Common myeloid progenitor, CD34-positive (primary cell): ENCODE results near the gene ARHGEF2.

Experiments
- CTCF ChIA-PET: fragments of 350-600 bp; sonication (Branson Sonifier 250); formaldehyde crosslinking; loops from one replicate; lab custom pipeline; 2021; ENCODE audit warnings: antibody characterized with exemption; lab: Charles Lee
- POLR2A ChIA-PET: fragments of 350-600 bp; sonication (Branson Sonifier 250); formaldehyde crosslinking; loops from one replicate; lab custom pipeline; 2021; ENCODE audit warnings: antibody characterized with exemption; lab: Charles Lee
- DNase-seq, 3 donors: peaks; one replicate each; pipeline versions ENCODE4 v3.0.0 to v3.0.0-alpha.2; 2013
- H3K27ac ChIP-seq, 2 experiments: 1 replicate in 1 of 2; 2 replicates in 1 of 2; pipeline ENCODE4 v1.7.0; 2013; ENCODE audit warnings: inconsistent platforms in 2 of 2, low read length in 2 of 2, mild to moderate bottlenecking in 2 of 2, low read depth in 1 of 2, moderate library complexity in 1 of 2; ENCODE audit not compliant: severe bottlenecking in 2 of 2, insufficient read depth in 1 of 2, poor library complexity in 1 of 2
- H3K27me3 ChIP-seq, 5 experiments: replicated peaks in 2 of 5; 1 replicate in 3 of 5; 2 replicates in 2 of 5; pipeline versions ENCODE4 v1.6.1 to v1.7.0; 2013; ENCODE audit warnings: low read length in 4 of 5, mild to moderate bottlenecking in 2 of 5, moderate library complexity in 2 of 5, inconsistent platforms in 1 of 5; ENCODE audit not compliant: insufficient read depth in 5 of 5, control insufficient read depth in 4 of 5
- H3K36me3 ChIP-seq, 4 experiments: 1 replicate in 2 of 4; 2 replicates in 2 of 4; pipeline versions ENCODE4 v1.6.1 to v1.7.0; 2013; ENCODE audit warnings: low read length in 3 of 4, control low read depth in 1 of 4, mild to moderate bottlenecking in 1 of 4; ENCODE audit not compliant: control insufficient read depth in 4 of 4, insufficient read depth in 4 of 4
- H3K4me1 ChIP-seq, 4 experiments: 1 replicate in 3 of 4; 2 replicates in 1 of 4; pipeline versions ENCODE4 v1.6.1 to v1.7.1; 2013; ENCODE audit warnings: low read length in 3 of 4, mild to moderate bottlenecking in 3 of 4, control low read depth in 1 of 4, inconsistent platforms in 1 of 4, moderate library complexity in 1 of 4; ENCODE audit not compliant: control insufficient read depth in 4 of 4, insufficient read depth in 4 of 4; ENCODE audit errors: control extremely low read depth in 1 of 4
- H3K4me3 ChIP-seq, 7 experiments: 1 replicate in 4 of 7; 2 replicates in 3 of 7; pipeline versions ENCODE4 v1.5.1 to v1.7.0; 2013; ENCODE audit warnings: mild to moderate bottlenecking in 7 of 7, low read length in 6 of 7, moderate library complexity in 6 of 7, inconsistent platforms in 2 of 7, low read depth in 2 of 7, control low read depth in 1 of 7; ENCODE audit not compliant: insufficient read depth in 4 of 7, control insufficient read depth in 1 of 7; ENCODE audit errors: extremely low read depth in 1 of 7
- H3K9me3 ChIP-seq, 5 experiments: 1 replicate in 4 of 5; 2 replicates in 1 of 5; pipeline versions ENCODE4 v1.6.1 to v1.7.1; 2013; ENCODE audit warnings: low read length in 4 of 5, mild to moderate bottlenecking in 2 of 5, inconsistent platforms in 1 of 5, low read depth in 1 of 5, moderate library complexity in 1 of 5; ENCODE audit not compliant: control insufficient read depth in 4 of 5, insufficient read depth in 2 of 5; ENCODE audit errors: control extremely low read depth in 1 of 5
- WGBS: methylation state at CpG from one replicate; pipeline ENCODE4 v1.1.5; 2013; ENCODE audit not compliant: insufficient coverage; 5-methylcytosine and 5-hydroxymethylcytosine counted together

The ARHGEF2 gene

GRCh38 chr1:155940993-155941844 is 37.1 kb downstream of the ARHGEF2 start, which contains the start of gene RXFP4:
RXFP4 (plus strand) TSS chr1:155941638; CDS start chr1:155941710, 72 bp downstream.
- H3K27ac ChIP-seq: peak within 1 kb of the TSS in 1 of 2 experiments; percentile 0
- no peaks in the 10 kb centered on the region for H3K27me3 ChIP-seq
- WGBS: 65% methylated on average over 8 of the region's 11 CpGs
- peaks cover 5 to 46% (median 37%) of the 10 kb centered on the region in 4 experiments for H3K4me1 ChIP-seq
- ChIA-PET CTCF (interaction anchor here (0.7 to 3.6 kb wide), 6 partner anchors 14 to 156 kb away, joined by 3 to 36 read pairs (median 6); no protein-coding TSS in a partner anchor), POLR2A (interaction anchor here (1.2 kb wide), 1 partner anchor 49 kb away, joined by 6 read pairs; no protein-coding TSS in a partner anchor)
- no peaks in the 10 kb centered on the region for H3K9me3 ChIP-seq
- H3K4me3 ChIP-seq: peak within 1 kb of the TSS in 2 of 7 experiments; percentile 19 to 30
- no peak for DNase-seq
- H3K36me3 ChIP-seq: peaks cover 2 to 8% (median 6%) of the 10 kb centered on the region in 4 experiments

GRCh38 chr1:155940482-155940992 is 37.8 kb downstream of the ARHGEF2 start:
- peaks cover 5 to 39% (median 32%) of the 10 kb centered on the region in 4 experiments for H3K4me1 ChIP-seq
- no peak overlapping the region for H3K27ac ChIP-seq
- DNase-seq: peak in 2 of 3 donors; percentile 32 to 33
- ChIA-PET POLR2A (interaction anchor here (0.6 to 1.2 kb wide), 2 partner anchors 49 to 303 kb away, joined by 3 to 6 read pairs; no protein-coding TSS in a partner anchor), CTCF (interaction anchor here (0.7 to 3.8 kb wide), 9 partner anchors 14 to 157 kb away, joined by 3 to 36 read pairs (median 6); no protein-coding TSS in a partner anchor)
- no peaks in the 10 kb centered on the region for H3K27me3 ChIP-seq
- H3K9me3 ChIP-seq: no peaks in the 10 kb centered on the region
- 26% methylated on average over 4 of the region's 4 CpGs for WGBS
- H3K4me3 ChIP-seq: peak overlapping the region in 2 of 7 experiments; percentile 19 to 30
- H3K36me3 ChIP-seq: peaks cover 0 to 3% (median 3%) of the 10 kb centered on the region in 4 experiments

- H3K36me3 ChIP-seq: no peaks in the 10 kb centered on the region
- H3K27me3 ChIP-seq: no peaks in the 10 kb centered on the region
- ChIA-PET POLR2A (interaction anchor here (0.6 to 1.3 kb wide), 4 partner anchors 19 to 115 kb away, joined by 3 to 5 read pairs (median 4); no protein-coding TSS in a partner anchor), CTCF (interaction anchor here (0.6 to 3.8 kb wide), 24 partner anchors 10 to 288 kb away, joined by 3 to 36 read pairs (median 6); partner anchors contain the start of gene ARHGEF2)
- no peaks in the 10 kb centered on the region for H3K9me3 ChIP-seq
- peak; percentile 72 to 81 (median 76) for DNase-seq
- H3K4me1 ChIP-seq: peaks cover 7 to 38% (median 33%) of the 10 kb centered on the region in 4 experiments
- WGBS: no CpG with 5 or more reads among the region's 1 CpG
- no peak overlapping the region for H3K27ac ChIP-seq
- no peak overlapping the region for H3K4me3 ChIP-seq
These were observed 40.1 kb downstream of the ARHGEF2 start for GRCh38 chr1:155938220-155938627.

GRCh38 chr1:155934936-155935590 is 43.3 kb downstream of the ARHGEF2 start:
- Histone ChIP-seq H3K36me3 (peaks cover 6 to 26% (median 18%) of the 10 kb centered on the region in 4 experiments), H3K9me3 (no peaks in the 10 kb centered on the region), H3K4me3 (peak overlapping the region in 6 of 7 experiments; percentile 88 to 100 (median 95)), H3K27ac (peak overlapping the region; percentile 99), H3K4me1 (peaks cover 4 to 38% (median 31%) of the 10 kb centered on the region in 4 experiments), H3K27me3 (no peaks in the 10 kb centered on the region)
- WGBS: 96% methylated on average over 19 of the region's 24 CpGs
- no peak for DNase-seq
- CTCF ChIA-PET: interaction anchor here (0.9 to 4.2 kb wide), 7 partner anchors 11 to 132 kb away, joined by 3 to 25 read pairs (median 3); no protein-coding TSS in a partner anchor
- POLR2A ChIA-PET: interaction anchor here (0.5 to 1.8 kb wide), 2 partner anchors 19 to 42 kb away, joined by 4 to 8 read pairs; no protein-coding TSS in a partner anchor

- H3K4me3 ChIP-seq: peak within 1 kb of the TSS; percentile 74 to 100 (median 93)
- H3K36me3 ChIP-seq: peaks cover 7 to 33% (median 22%) of the 10 kb centered on the region in 4 experiments
- H3K4me1 ChIP-seq: peaks cover 4 to 34% (median 28%) of the 10 kb centered on the region in 4 experiments
- no peaks in the 10 kb centered on the region for H3K27me3 ChIP-seq
- POLR2A ChIA-PET: interaction anchor here (0.5 to 1.8 kb wide), 6 partner anchors 15 to 348 kb away, joined by 3 to 8 read pairs (median 3); partner anchors contain the start of genes SMG5 and UBQLN4
- no peaks in the 10 kb centered on the region for H3K9me3 ChIP-seq
- under 1% methylated on average over 31 of the region's 50 CpGs for WGBS
- DNase-seq: peak; percentile 99 to 100 (median 100)
- peak within 1 kb of the TSS; percentile 99 for H3K27ac ChIP-seq
- CTCF ChIA-PET: interaction anchor here (1.1 to 4.2 kb wide), 9 partner anchors 12 to 133 kb away, joined by 3 to 25 read pairs (median 3); no protein-coding TSS in a partner anchor
These were observed 44.0 kb downstream of the ARHGEF2 start, which contains the start of gene KHDC4 for GRCh38 chr1:155934097-155934935. KHDC4 (minus strand) TSS chr1:155934413; CDS start chr1:155934373, 40 bp downstream.
